ENCODE results near the gene KCNMA1.

Gene KCNMA1

GRCh38 chr10:77555591-77556212 lies 81.9 kb downstream of the KCNMA1 start:
- no peak for DNase-seq (ENCODE audit: low read depth)

GRCh38 chr10:77554996-77555397 lies 82.6 kb downstream of the KCNMA1 start:
- no peak for DNase-seq (ENCODE audit: low read depth)

- no peak for DNase-seq (ENCODE audit: low read depth)
These were observed 83.6 kb downstream of the KCNMA1 start for GRCh38 chr10:77553966-77554365.

GRCh38 chr10:77553311-77553710 lies 84.3 kb downstream of the KCNMA1 start:
- no peak for DNase-seq (ENCODE audit: low read depth)

GRCh38 chr10:77552252-77552651 lies 85.4 kb downstream of the KCNMA1 start:
- DNase-seq (ENCODE audit: low read depth), result no peak

GRCh38 chr10:77550378-77550777 lies 87.2 kb downstream of the KCNMA1 start:
- DNase-seq (ENCODE audit: low read depth), result no peak

GRCh38 chr10:77548671-77549070 lies 88.9 kb downstream of the KCNMA1 start:
- no peak for DNase-seq (ENCODE audit: low read depth)

- no peak for DNase-seq (ENCODE audit: low read depth)
These were observed 89.5 kb downstream of the KCNMA1 start for GRCh38 chr10:77548157-77548556.

- no peak for DNase-seq (ENCODE audit: low read depth)
These were observed 90.1 kb downstream of the KCNMA1 start for GRCh38 chr10:77547307-77548050.

GRCh38 chr10:77546042-77546441 lies 91.6 kb downstream of the KCNMA1 start:
- no peak for DNase-seq (ENCODE audit: low read depth)

- no peak for DNase-seq (ENCODE audit: low read depth)
These were observed 92.0 kb downstream of the KCNMA1 start for GRCh38 chr10:77545585-77545984.

GRCh38 chr10:77544617-77545016 lies 93.0 kb downstream of the KCNMA1 start:
- no peak for DNase-seq (ENCODE audit: low read depth)

GRCh38 chr10:77542710-77543259 lies 94.8 kb downstream of the KCNMA1 start:
- no peak for DNase-seq (ENCODE audit: low read depth)

- no peak for DNase-seq (ENCODE audit: low read depth)
These were observed 95.7 kb downstream of the KCNMA1 start for GRCh38 chr10:77541944-77542343.

- no peak for DNase-seq (ENCODE audit: low read depth)
These were observed 96.4 kb downstream of the KCNMA1 start for GRCh38 chr10:77541247-77541646.

GRCh38 chr10:77539147-77539935 lies 98.3 kb downstream of the KCNMA1 start:
- no peak for DNase-seq (ENCODE audit: low read depth)

- no peak for DNase-seq (ENCODE audit: low read depth)
These were observed 99.8 kb downstream of the KCNMA1 start for GRCh38 chr10:77537720-77538373.

- DNase-seq (ENCODE audit: low read depth), result no peak
These were observed 100.5 kb downstream of the KCNMA1 start for GRCh38 chr10:77537071-77537470.

GRCh38 chr10:77533887-77534278 lies 103.7 kb downstream of the KCNMA1 start:
- DNase-seq (ENCODE audit: low read depth), result no peak

GRCh38 chr10:77533146-77533886 lies 104.3 kb downstream of the KCNMA1 start:
- no peak for DNase-seq (ENCODE audit: low read depth)

GRCh38 chr10:77532068-77532467 lies 105.5 kb downstream of the KCNMA1 start:
- no peak for DNase-seq (ENCODE audit: low read depth)

Measured in activated T-helper 1 cell treated with Interleukin-2 at 50 U/mL for 16 hours (primary cell).